Effector CD8-positive, alpha-beta T cell (primary cell): ENCODE results near the gene WDR45B.
"Not testable (repeated sequence)": the region's sequence is repeated elsewhere in the genome, so short reads cannot be mapped to it uniquely, and the experiment has no call there.

Experiments
- DNase-seq: peaks from one replicate; lab custom pipeline; 2025; lab: John Stamatoyannopoulos, UW

The WDR45B gene

DNA sequence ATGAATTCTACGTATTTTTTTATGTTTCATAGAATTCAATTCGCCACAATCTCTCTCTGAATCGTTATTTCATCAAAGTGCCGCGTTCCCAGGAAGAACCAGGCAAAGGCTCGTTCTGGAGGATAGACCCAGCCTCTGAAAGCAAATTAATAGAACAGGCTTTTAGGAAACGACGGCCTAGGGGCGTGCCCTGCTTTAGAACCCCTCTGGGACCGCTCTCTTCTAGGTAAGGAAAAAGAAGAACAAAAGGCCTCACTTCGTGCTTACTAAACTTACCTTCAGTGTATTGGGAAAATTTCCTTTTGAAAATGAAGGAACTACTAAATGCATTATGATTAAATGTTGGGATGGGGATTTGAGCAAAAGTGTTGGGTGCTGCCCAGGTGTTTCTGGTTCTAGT is 65.5 kb downstream of the WDR45B start:
- no peak for DNase-seq

DNA sequence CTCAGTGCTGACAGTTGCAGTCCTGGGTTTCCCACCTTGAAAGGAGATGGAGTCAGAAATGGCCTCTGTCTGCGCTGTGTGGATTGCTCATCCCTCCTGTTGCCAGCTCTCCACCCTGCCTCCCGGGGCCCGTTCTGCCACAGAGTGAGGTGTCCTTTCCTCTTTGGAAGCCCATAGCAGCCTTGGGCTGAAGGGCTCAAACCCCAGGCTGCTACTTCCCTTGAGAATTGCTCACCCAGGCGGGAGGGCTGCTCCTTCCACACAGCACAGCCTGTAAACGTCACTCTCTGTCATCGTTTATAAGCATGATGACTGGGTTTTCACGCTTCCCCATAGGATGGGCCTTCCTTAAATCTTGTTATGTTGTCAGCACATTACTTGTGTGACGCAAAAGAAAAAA is 66.0 kb downstream of the WDR45B start:
- DNase-seq: no peak

GRCh38 chr17:82579969-82580368 is 68.3 kb downstream of the WDR45B start:
- not testable (repeated sequence) for DNase-seq

DNA sequence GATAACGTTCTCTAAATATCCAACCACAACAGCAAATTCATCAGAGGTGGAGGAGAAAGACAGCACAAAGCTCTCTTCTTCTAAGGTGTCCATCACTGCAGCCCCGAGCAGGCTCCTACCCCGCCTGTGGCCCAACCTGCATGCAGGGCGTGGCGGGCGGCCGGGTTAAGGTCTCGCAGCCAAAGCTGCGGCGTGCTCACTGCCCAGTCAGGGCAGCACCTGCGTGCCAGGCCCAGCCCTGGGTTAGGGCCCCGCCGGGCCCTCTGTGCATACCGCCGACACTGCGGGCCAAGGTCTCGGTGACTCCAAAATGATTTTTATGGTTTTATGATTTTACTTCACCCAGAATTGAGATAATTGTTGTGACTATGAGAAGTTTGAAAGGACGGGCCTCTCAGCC is 70.9 kb downstream of the WDR45B start:
- DNase-seq: no peak

DNA sequence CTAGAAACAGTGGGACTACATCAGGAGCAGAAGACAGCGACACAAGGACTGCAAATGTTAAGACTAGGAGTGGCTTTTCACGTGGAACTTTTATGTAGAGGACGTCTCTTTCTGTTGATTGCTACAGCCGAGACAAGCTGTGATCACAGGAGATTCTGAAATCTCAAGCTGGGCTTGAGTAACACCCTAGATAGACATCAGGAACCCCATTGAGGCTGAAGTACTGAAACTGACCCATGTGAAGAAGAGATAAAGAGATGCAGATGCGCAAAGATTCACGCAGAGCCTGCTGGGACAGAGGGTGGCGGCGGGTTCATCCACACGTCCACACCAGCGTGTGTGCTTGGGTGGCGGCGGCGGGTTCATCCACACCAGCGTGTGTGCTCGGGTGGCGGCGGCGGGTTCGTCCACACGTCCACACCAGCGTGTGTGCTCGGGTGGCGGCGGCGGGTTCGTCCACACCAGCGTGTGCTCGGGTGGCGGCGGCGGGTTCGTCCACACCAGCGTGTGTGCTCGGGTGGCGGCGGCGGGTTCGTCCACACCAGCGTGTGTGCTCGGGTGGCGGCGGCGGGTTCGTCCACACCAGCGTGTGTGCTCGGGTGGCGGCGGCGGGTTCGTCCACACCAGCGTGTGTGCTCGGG is 72.5 kb downstream of the WDR45B start:
- not testable (repeated sequence) for DNase-seq

GRCh38 chr17:82574041-82574440 is 74.2 kb downstream of the WDR45B start:
- DNase-seq: no peak

- no peak for DNase-seq
Observed at GRCh38 chr17:82571855-82572254, 76.4 kb downstream of the WDR45B start.

DNA sequence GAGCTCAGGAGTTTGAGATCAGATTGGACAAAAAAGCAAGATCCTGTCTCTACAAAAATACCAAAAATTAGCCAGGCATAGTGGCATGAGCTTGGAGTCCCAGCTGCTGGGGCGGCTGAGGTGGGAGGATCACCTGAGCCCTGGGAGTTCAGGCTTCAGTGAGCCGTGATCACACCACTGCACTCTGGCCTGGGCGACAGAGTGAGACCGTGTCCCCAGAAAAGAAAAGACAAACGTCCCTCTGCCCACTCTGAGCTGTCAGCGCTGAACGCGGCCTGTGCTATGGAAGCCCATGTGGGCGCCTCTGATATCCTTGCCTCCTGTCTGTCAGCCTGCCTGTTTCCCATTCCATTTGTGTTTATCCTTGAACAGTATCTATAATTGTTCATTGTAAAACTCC is 78.0 kb downstream of the WDR45B start:
- no peak for DNase-seq

- DNase-seq: no peak
Observed at GRCh38 chr17:82569621-82570020, 78.6 kb downstream of the WDR45B start.

DNA sequence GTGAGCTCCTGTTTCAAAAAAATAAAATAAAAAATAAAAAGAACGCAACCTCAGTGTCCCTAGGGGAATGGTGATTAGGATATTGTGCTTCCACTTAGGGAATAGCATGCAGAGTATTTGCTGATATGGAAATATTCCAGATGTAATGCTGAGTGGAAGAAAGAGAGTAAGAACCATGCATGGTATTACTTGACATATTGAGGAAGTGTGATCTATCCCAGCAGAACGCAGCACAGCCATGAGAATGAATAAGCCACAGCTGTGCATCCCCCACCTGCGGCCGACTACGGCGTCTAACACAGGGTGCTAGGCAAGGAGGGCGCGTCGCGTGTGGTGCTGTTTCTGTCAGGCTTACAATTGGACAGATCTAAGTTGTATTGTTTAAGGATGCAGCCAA is 79.2 kb downstream of the WDR45B start:
- no peak for DNase-seq

GRCh38 chr17:82567286-82567685 is 81.0 kb downstream of the WDR45B start:
- no peak for DNase-seq

GRCh38 chr17:82566129-82566960 is 81.9 kb downstream of the WDR45B start:
- DNase-seq: no peak

DNA sequence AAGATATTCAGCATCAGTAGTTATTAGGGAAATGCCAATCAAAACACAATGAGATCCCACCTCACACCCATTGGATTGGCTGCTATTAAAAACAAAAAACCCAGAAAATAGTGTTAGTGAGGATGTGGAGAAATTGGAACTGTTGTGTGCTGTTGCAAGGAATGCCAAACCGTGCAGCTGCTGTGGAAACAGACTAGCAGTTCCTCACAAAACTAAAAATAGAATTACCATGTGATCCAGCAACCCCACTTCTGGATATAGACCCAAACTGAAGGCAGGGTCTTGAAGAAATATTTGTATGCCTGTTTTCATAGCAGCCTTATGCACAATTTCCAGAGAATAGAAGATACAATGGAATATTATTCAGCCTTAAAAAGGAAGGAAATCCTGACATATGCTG is 82.7 kb downstream of the WDR45B start:
- no peak for DNase-seq
